Measurements from ENCODE around the gene PRCD. TPM values are rescaled to one million over a fixed set of nuclear protein-coding genes. Genes with fewer than 3 reads are reported as not detected.

Gene PRCD
- total RNA-seq, 1 donor from 2014 or later: 2.4 TPM

- DNase-seq (ENCODE audit: low spot score in 2 of 2): no peak
- no peak for FAIRE-seq
Measured at GRCh38 chr17:76585033-76585648, 45.3 kb downstream of the PRCD start.

- FAIRE-seq: no peak
Measured at GRCh38 chr17:76585649-76586593, 46.1 kb downstream of the PRCD start, which contains the start of gene ST6GALNAC2. Gene ST6GALNAC2 (minus strand): TSS chr17:76585860. CDS start chr17:76585808, 52 bp downstream.

GRCh38 chr17:76586741-76587487, 47.1 kb downstream of the PRCD start:
- no peak for DNase-seq (ENCODE audit: low spot score in 2 of 2)
- no peak for FAIRE-seq

More at GRCh38 chr17:76585649-76586593, 46.1 kb downstream of the PRCD start, which contains the start of gene ST6GALNAC2:
- DNase-seq (ENCODE audit: low spot score in 2 of 2): peak; percentile 55 to 64

GRCh38 chr17:76588182-76588581, 48.3 kb downstream of the PRCD start:
- FAIRE-seq: no peak
- no peak for DNase-seq (ENCODE audit: low spot score in 2 of 2)

GRCh38 chr17:76593384-76593826, 53.6 kb downstream of the PRCD start:
- DNase-seq (ENCODE audit: low spot score in 2 of 2): no peak
- no peak for FAIRE-seq

- DNase-seq (ENCODE audit: low spot score in 2 of 2) (no peak), FAIRE-seq (no peak)
Measured at GRCh38 chr17:76593959-76594358, 54.1 kb downstream of the PRCD start.

GRCh38 chr17:76594690-76595089, 54.8 kb downstream of the PRCD start:
- DNase-seq (ENCODE audit: low spot score in 2 of 2) (no peak), FAIRE-seq (no peak)

Small RNA genes lying within 50 kb of the gene (small RNA-seq; reads per million reads assigned to genes)
- gene SNORD1A: not detected
- gene SNORD1B: 272 reads per million, percentile 99 among the genes with 10 or more reads in this experiment

Other genes with a start within 250 kb of the PRCD start
- gene QRICH2, start 231.8 kb upstream of the PRCD start, total RNA-seq: 6.9 TPM
- 52.2 TPM for gene PRPSAP1, start 186.1 kb upstream of the PRCD start, total RNA-seq
- gene SPHK1, start 155.4 kb upstream of the PRCD start, total RNA-seq: 1.6 TPM
- 37.5 TPM for gene UBE2O, start 86.9 kb upstream of the PRCD start, total RNA-seq
- gene AANAT, start 72.4 kb upstream of the PRCD start, total RNA-seq: not detected
- 1.6 TPM for gene RHBDF2, start 38.6 kb upstream of the PRCD start, total RNA-seq
- gene CYGB, start 2.3 kb upstream of the PRCD start, total RNA-seq: 3.3 TPM
- not detected for gene ST6GALNAC2, start 45.8 kb downstream of the PRCD start, total RNA-seq
- 0.82 TPM for gene ST6GALNAC1, start 103.7 kb downstream of the PRCD start, total RNA-seq
- 45.7 TPM for gene MXRA7, start 170.9 kb downstream of the PRCD start, total RNA-seq
- gene JMJD6, start 186.6 kb downstream of the PRCD start, total RNA-seq: 17.5 TPM
- gene METTL23, start 186.8 kb downstream of the PRCD start, total RNA-seq: 14.7 TPM
- 86.4 TPM for gene SRSF2, start 197.3 kb downstream of the PRCD start, total RNA-seq
- gene MFSD11, start 198.1 kb downstream of the PRCD start, total RNA-seq: 73.0 TPM

Data from frontal cortex (tissue), 4 donors.